Calu3 (cell line): ENCODE measurements around the gene COPB2. TPM values are rescaled to one million over a fixed set of nuclear protein-coding genes. Genes with fewer than 3 reads are reported as not detected.
A peak's percentile ranks its signal among the peaks of the same experiment; 100 is the strongest.

Experiments
- BruUV-seq: library from RNA; stranded (reverse); fragments of 400-500 nt; replicated peaks from 2 replicates; lab custom pipeline; 2021; lab: Mats Ljungman, UMichigan
- CTCF ChIA-PET: fragments of 300-600 bp; sonication (Branson Sonifier 250); formaldehyde crosslinking; loops from one replicate; lab custom pipeline; 2022; ENCODE audit warnings: antibody characterized with exemption; lab: Charles Lee
- DNase-seq: peaks from one replicate; pipeline ENCODE4 v3.0.0; 2022
- H3K27ac Mint-ChIP-seq: one replicate; pipeline ENCODE4 v1.8.0; 2022; ENCODE audit warnings: mixed read lengths; ENCODE audit not compliant: unreplicated experiment
- H3K27me3 Mint-ChIP-seq: one replicate; pipeline ENCODE4 v1.8.0; 2022; ENCODE audit warnings: mixed read lengths; ENCODE audit not compliant: unreplicated experiment
- H3K36me3 Mint-ChIP-seq: one replicate; pipeline ENCODE4 v1.8.0; 2022; ENCODE audit warnings: mild to moderate bottlenecking, moderate library complexity, mixed read lengths; ENCODE audit not compliant: insufficient read depth, unreplicated experiment
- H3K4me1 Mint-ChIP-seq: one replicate; pipeline ENCODE4 v1.8.0; 2022; ENCODE audit warnings: mild to moderate bottlenecking, low read depth, mixed read lengths; ENCODE audit not compliant: unreplicated experiment
- H3K4me3 Mint-ChIP-seq: one replicate; pipeline ENCODE4 v1.8.0; 2022; ENCODE audit warnings: mild to moderate bottlenecking, low read depth, moderate library complexity, mixed read lengths; ENCODE audit not compliant: unreplicated experiment
- H3K9me3 Mint-ChIP-seq: one replicate; pipeline ENCODE4 v1.8.0; 2022; ENCODE audit warnings: low read depth, mixed read lengths; ENCODE audit not compliant: unreplicated experiment
- CTCF ChIP-seq: fragments of 200-600 bp; IDR thresholded peaks from one replicate; pipeline ENCODE4 v1.8.0; 2022; ENCODE audit warnings: antibody characterized with exemption; ENCODE audit not compliant: unreplicated experiment
- intact Hi-C: fragments of 100-400 bp; cut with micrococcal nuclease; formaldehyde crosslinking; loops from one replicate; pipeline ENCODE4 v1.10.0; 2022; ENCODE audit not compliant: unreplicated experiment
- total RNA-seq: library from RNA; stranded (reverse); gene quantifications from 2 replicates; pipeline ENCODE4 v1.2.3, GENCODE V29; 2022

COPB2 gene
- total RNA-seq, 1 experiment from 2014 or later = 223 TPM

GRCh38 chr3:139343895-139344856 is 45.3 kb downstream of the COPB2 start, which contains the start of gene MRPS22:
Gene MRPS22 (plus strand): TSS chr3:139344020. CDS start chr3:139344027, 7 bp downstream.
- CTCF ChIA-PET = interaction anchor here (0.6 to 1.4 kb wide), 5 partner anchors 9 to 423 kb away, joined by 3 to 16 read pairs (median 3); no protein-coding TSS in a partner anchor
- Mint-ChIP-seq H3K36me3 (peaks cover 6% of the 10 kb centered on the region), H3K9me3 (peaks cover 4% of the 10 kb centered on the region), H3K4me1 (no peaks in the 10 kb centered on the region), H3K27ac (peak within 1 kb of the TSS; percentile 39), H3K27me3 (peaks cover 28% of the 10 kb centered on the region), H3K4me3 (no peak within 1 kb of the TSS)
- TSS peak; percentile 78 for BruUV-seq
- DNase-seq = peak; percentile 90
- intact Hi-C loops = no loop called here
- no peak for TF ChIP-seq CTCF

- BruUV-seq = no TSS peak
- Mint-ChIP-seq H3K27me3 (peaks cover 47% of the 10 kb centered on the region), H3K27ac (no peak overlapping the region), H3K9me3 (peaks cover 4% of the 10 kb centered on the region), H3K4me1 (no peaks in the 10 kb centered on the region), H3K4me3 (no peak overlapping the region), H3K36me3 (no peaks in the 10 kb centered on the region)
- intact Hi-C loops = no loop called here
- no peak for DNase-seq
- CTCF ChIA-PET = interaction anchor here (0.7 to 1.2 kb wide), 4 partner anchors 12 to 398 kb away, joined by 3 read pairs; no protein-coding TSS in a partner anchor
- TF ChIP-seq CTCF = no peak
These were observed 47.4 kb downstream of the COPB2 start for GRCh38 chr3:139342054-139342453.

DNA sequence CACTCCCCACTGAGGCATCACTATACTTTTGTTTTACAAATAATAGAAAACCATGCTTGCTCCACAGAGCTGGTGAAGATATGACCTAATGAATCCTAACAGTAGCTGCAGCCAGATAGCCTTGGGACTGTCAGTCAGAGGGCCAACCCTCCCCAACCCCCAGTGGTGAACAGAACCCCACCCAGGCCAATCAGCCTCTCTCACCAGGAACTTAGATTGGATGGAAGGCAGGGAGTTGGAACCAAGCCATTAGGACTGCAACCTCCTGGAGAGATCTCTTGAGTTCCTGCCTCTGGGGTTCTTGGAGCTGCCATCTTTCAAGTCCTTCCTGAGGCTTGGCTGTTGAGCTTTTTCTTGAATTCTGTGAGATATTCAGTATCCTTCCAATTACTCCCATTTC is 48.7 kb downstream of the COPB2 start:
- CTCF ChIA-PET = interaction anchor here (1.2 kb wide), 1 partner anchor 13 kb away, joined by 3 read pairs; no protein-coding TSS in a partner anchor
- H3K4me1 Mint-ChIP-seq = no peaks in the 10 kb centered on the region
- H3K9me3 Mint-ChIP-seq = peaks cover 4% of the 10 kb centered on the region
- intact Hi-C loops = no loop called here
- no peak overlapping the region for H3K27ac Mint-ChIP-seq
- TF ChIP-seq CTCF = no peak
- no peaks in the 10 kb centered on the region for H3K36me3 Mint-ChIP-seq
- no peak for DNase-seq
- H3K27me3 Mint-ChIP-seq = peaks cover 51% of the 10 kb centered on the region
- no peak overlapping the region for H3K4me3 Mint-ChIP-seq
- no TSS peak for BruUV-seq

DNA sequence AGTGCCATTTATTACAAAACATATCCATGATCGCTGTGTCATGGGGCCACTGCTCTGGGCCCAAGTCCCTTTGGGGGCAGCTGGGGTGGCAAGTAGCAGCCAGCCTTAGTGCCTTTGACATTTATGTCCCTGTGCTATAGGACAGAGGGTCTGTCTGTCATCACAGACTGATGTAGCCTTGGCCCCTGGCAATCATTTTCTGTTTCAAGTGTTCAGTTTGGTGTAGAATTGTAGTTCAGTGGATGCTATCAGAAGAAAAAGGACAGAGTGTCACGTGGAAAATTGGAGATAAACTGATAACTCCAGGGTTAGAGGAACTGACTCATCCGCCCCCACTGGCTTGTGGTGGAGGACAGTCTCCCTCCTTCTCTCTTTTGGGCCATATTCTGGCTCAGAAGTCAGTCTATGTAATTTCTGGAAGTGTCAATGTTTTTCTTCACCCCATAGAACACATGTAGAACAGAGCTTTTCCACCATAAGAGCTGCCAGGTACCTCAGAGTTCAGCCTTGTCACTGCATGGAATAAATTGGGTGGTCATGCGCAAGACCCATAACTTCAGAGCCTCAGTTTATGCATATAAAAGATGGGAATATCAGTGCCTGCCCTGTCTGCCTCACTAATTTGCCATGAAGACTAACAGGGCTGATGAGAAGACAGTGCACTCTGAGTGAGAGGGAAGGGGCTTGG is 50.1 kb downstream of the COPB2 start:
- no peak for TF ChIP-seq CTCF
- H3K9me3 Mint-ChIP-seq = peaks cover 4% of the 10 kb centered on the region
- CTCF ChIA-PET = no interaction called here
- H3K27ac Mint-ChIP-seq = no peak overlapping the region
- peaks cover 51% of the 10 kb centered on the region for H3K27me3 Mint-ChIP-seq
- no peak overlapping the region for H3K4me3 Mint-ChIP-seq
- no TSS peak for BruUV-seq
- DNase-seq = no peak
- intact Hi-C loops = no loop called here
- no peaks in the 10 kb centered on the region for H3K4me1 Mint-ChIP-seq
- H3K36me3 Mint-ChIP-seq = no peaks in the 10 kb centered on the region
